PC-3 (cell line): ENCODE results near the gene STRBP. TPM values are rescaled to one million over a fixed set of nuclear protein-coding genes. Genes with fewer than 3 reads are reported as not detected.

ENCODE experiments used
- ATAC-seq: fragments of 200-7000 bp; cut with Tn5 transposase; 2 replicates; pipeline ENCODE4 v1.9.1; 2020; ENCODE audit warnings: mild to moderate bottlenecking, moderate library complexity
- BruUV-seq: library from RNA; stranded (reverse); fragments of 400-500 nt; replicated peaks from 2 replicates; lab custom pipeline; 2021; lab: Mats Ljungman, UMichigan
- CTCF ChIA-PET: fragments of 300-600 bp; sonication (Branson Sonifier 250); formaldehyde crosslinking; loops from one replicate; lab custom pipeline; 2022; ENCODE audit warnings: antibody characterized with exemption; lab: Charles Lee
- POLR2A ChIA-PET: fragments of 300-600 bp; sonication (Branson Sonifier 250); formaldehyde crosslinking; loops from one replicate; lab custom pipeline; 2022; ENCODE audit warnings: antibody characterized with exemption; ENCODE audit not compliant: unreplicated experiment; lab: Charles Lee
- DNase-seq: peaks from one replicate; pipeline ENCODE4 v3.0.0-alpha.2; 2015
- H2AFZ ChIP-seq: fragments of 300-600 bp; sonication (generic); 2 replicates; pipeline ENCODE4 v1.6.0; 2016; ENCODE audit warnings: antibody characterized with exemption, low read length
- H3F3A ChIP-seq: fragments of 300-600 bp; sonication (generic); one replicate; pipeline ENCODE4 v1.6.0; 2017; ENCODE audit warnings: antibody characterized with exemption, low read length, control low read depth, mild to moderate bottlenecking; ENCODE audit not compliant: unreplicated experiment
- H3K27ac ChIP-seq: fragments of 300-600 bp; sonication (generic); 2 replicates; pipeline ENCODE4 v1.5.1; 2016; ENCODE audit warnings: mild to moderate bottlenecking, low read length
- H3K27me3 ChIP-seq: fragments of 300-600 bp; sonication (generic); 2 replicates; pipeline ENCODE4 v1.6.1; 2016; ENCODE audit warnings: low read length, mixed read lengths
- H3K36me3 ChIP-seq: fragments of 300-600 bp; sonication (generic); 2 replicates; pipeline ENCODE4 v1.6.1; 2016; ENCODE audit warnings: low read depth, mixed run types, low read length, mixed read lengths
- H3K4me1 ChIP-seq: fragments of 300-600 bp; sonication (generic); 2 replicates; pipeline ENCODE4 v1.5.1; 2016; ENCODE audit warnings: low read length; ENCODE audit not compliant: insufficient read depth
- H3K4me2 ChIP-seq: fragments of 300-600 bp; sonication (generic); 2 replicates; pipeline ENCODE4 v1.6.0; 2016; ENCODE audit warnings: low read length
- H3K4me3 ChIP-seq: fragments of 300-600 bp; sonication (generic); 2 replicates; pipeline ENCODE4 v1.5.1; 2016; ENCODE audit warnings: mild to moderate bottlenecking, low read length, mixed read lengths
- H3K79me2 ChIP-seq: fragments of 300-600 bp; sonication (generic); 2 replicates; pipeline ENCODE4 v1.6.1; 2017; ENCODE audit warnings: low read length, mixed read lengths
- H3K9ac ChIP-seq: fragments of 300-600 bp; sonication (generic); 2 replicates; pipeline ENCODE4 v1.6.0; 2016; ENCODE audit warnings: mild to moderate bottlenecking, low read length
- H3K9me2 ChIP-seq: fragments of 300-600 bp; sonication (generic); replicated peaks from 2 replicates; pipeline ENCODE4 v1.6.1; 2016; ENCODE audit warnings: mixed run types, low read length, mixed read lengths
- H3K9me3 ChIP-seq: fragments of 300-600 bp; sonication (generic); 2 replicates; pipeline ENCODE4 v1.6.1; 2016; ENCODE audit warnings: low read length, mixed read lengths
- H4K20me1 ChIP-seq: fragments of 300-600 bp; sonication (generic); 2 replicates; pipeline ENCODE4 v1.6.1; 2016; ENCODE audit warnings: low read length, mixed read lengths
- EZH2 ChIP-seq: fragments of 300-600 bp; sonication (generic); IDR thresholded peaks from one replicate; pipeline ENCODE4 v1.6.1; 2017; ENCODE audit warnings: antibody characterized with exemption, mild to moderate bottlenecking, low read length; ENCODE audit not compliant: unreplicated experiment
- EZH2phosphoT487 ChIP-seq: fragments of 300-600 bp; sonication (generic); IDR thresholded peaks from 2 replicates; pipeline ENCODE4 v1.6.1; 2018; ENCODE audit warnings: mild to moderate bottlenecking, antibody characterized with exemption, low read length, borderline replicate concordance
- intact Hi-C: fragments of 100-400 bp; cut with micrococcal nuclease; formaldehyde crosslinking; loops from 2 replicates; pipeline ENCODE4 v1.9.0; 2023
- total RNA-seq: library from RNA; depleted of rRNA; stranded (reverse); fragments of >200 nt; gene quantifications from 2 replicates; pipeline ENCODE4 v1.2.3, GENCODE V29; 2014
- TF ChIP-seq, protein P1 (sequence below): fragments of 300-600 bp; sonication (generic); conservative IDR thresholded peaks from 2 replicates; pipeline ENCODE4 v1.5.1; 2017; ENCODE audit warnings: antibody characterized with exemption, low read depth, mild to moderate bottlenecking, low read length

The STRBP gene
- total RNA-seq, 1 experiment from 2014 or later, result 19.2 TPM

DNA sequence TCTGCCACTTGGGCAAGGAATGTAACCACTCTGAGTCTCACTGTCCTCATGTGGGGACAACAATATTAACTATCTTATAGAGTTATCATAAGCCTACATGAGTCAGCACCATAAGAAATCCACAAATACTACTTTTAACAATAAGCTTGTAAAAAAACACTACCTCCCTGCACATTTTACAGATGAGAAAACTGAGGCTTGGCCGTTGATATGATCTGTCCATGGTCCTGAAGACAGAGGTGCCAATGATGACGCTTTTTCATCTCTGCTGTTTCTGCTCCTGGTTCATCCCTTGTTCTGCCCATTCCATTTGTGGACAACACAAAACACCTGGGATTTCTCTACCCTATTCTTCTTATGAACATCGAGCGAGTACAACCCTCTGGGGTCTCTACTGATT lies 23.4 kb upstream of the STRBP start:
- H3K27me3 ChIP-seq, result no peaks in the 10 kb centered on the region
- H3K9me2 ChIP-seq, result no peaks in the 10 kb centered on the region
- H3K4me3 ChIP-seq, result no peak overlapping the region
- ATAC-seq, result no peak
- H4K20me1 ChIP-seq, result no peaks in the 10 kb centered on the region
- no peak overlapping the region for H3K4me2 ChIP-seq
- no peaks in the 10 kb centered on the region for H3F3A ChIP-seq
- no peaks in the 10 kb centered on the region for H3K4me1 ChIP-seq
- H2AFZ ChIP-seq, result no peak overlapping the region
- BruUV-seq, result no TSS peak
- no peak overlapping the region for H3K27ac ChIP-seq
- no peak overlapping the region for H3K9ac ChIP-seq
- CTCF ChIA-PET, result no interaction called here
- no peaks in the 10 kb centered on the region for H3K9me3 ChIP-seq
- no peak for TF ChIP-seq EZH2phosphoT487
- H3K79me2 ChIP-seq, result no peaks in the 10 kb centered on the region
- DNase-seq, result no peak
- no peaks in the 10 kb centered on the region for H3K36me3 ChIP-seq
- intact Hi-C loops, result no loop called here
- POLR2A ChIA-PET, result no interaction called here

DNA sequence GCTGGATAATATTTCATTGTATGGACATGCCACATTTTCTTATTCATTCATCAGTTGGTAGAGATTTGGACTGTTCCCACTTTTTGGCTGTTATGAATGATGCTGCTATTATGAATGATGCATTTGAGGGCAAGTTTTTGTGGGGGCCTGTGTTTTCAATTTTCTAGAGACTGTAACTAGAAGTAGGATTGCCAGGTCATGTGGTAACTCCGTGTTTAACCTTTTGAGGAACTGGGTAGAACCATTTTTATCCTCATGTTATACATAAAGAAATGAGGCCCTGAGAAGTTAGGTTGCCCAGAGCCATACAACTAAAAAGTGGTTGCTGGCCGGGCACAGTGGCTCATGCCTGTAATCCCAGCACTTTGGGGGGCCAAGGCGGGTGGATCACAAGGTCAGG lies 22.4 kb upstream of the STRBP start:
- TF ChIP-seq, protein P1, sequence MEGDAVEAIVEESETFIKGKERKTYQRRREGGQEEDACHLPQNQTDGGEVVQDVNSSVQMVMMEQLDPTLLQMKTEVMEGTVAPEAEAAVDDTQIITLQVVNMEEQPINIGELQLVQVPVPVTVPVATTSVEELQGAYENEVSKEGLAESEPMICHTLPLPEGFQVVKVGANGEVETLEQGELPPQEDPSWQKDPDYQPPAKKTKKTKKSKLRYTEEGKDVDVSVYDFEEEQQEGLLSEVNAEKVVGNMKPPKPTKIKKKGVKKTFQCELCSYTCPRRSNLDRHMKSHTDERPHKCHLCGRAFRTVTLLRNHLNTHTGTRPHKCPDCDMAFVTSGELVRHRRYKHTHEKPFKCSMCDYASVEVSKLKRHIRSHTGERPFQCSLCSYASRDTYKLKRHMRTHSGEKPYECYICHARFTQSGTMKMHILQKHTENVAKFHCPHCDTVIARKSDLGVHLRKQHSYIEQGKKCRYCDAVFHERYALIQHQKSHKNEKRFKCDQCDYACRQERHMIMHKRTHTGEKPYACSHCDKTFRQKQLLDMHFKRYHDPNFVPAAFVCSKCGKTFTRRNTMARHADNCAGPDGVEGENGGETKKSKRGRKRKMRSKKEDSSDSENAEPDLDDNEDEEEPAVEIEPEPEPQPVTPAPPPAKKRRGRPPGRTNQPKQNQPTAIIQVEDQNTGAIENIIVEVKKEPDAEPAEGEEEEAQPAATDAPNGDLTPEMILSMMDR, result no peak
- TF ChIP-seq EZH2 (no peak), EZH2phosphoT487 (no peak)
- ATAC-seq, result no peak
- H3K4me2 ChIP-seq, result no peak overlapping the region
- H3K9me2 ChIP-seq, result no peaks in the 10 kb centered on the region
- no peaks in the 10 kb centered on the region for H3K36me3 ChIP-seq
- H4K20me1 ChIP-seq, result no peaks in the 10 kb centered on the region
- no peak overlapping the region for H3K4me3 ChIP-seq
- DNase-seq, result no peak
- intact Hi-C loops, result no loop called here
- ChIA-PET CTCF (no interaction called here), POLR2A (no interaction called here)
- no peak overlapping the region for H2AFZ ChIP-seq
- H3K4me1 ChIP-seq, result no peaks in the 10 kb centered on the region
- no peaks in the 10 kb centered on the region for H3K79me2 ChIP-seq
- no peaks in the 10 kb centered on the region for H3K27me3 ChIP-seq
- no peaks in the 10 kb centered on the region for H3K9me3 ChIP-seq
- no TSS peak for BruUV-seq
- H3K27ac ChIP-seq, result no peak overlapping the region
- no peak overlapping the region for H3K9ac ChIP-seq
- no peaks in the 10 kb centered on the region for H3F3A ChIP-seq

DNA sequence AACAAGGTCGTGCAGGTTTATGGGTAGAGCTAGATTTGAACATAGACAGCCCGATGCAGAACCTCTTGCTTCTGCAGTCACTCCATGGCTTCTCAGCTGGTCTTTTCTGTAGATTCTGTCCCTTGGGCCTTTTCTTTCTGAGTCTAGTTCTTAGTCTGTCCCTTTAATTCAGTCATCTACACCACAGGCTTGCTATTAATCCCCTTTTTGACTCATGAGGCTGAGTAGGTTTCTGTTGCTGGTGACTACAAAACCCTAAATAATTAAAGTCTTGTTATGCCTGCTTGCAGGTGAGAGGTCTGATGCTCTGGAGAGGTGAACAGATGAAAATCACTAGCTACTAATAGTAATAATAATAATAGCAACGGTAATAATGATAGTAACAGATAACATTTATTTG lies 19.3 kb upstream of the STRBP start:
- Histone ChIP-seq H3K4me1 (0 out of 2 replicates have a peak, but pooled peaks cover under 1% of the 10 kb centered on the region), H3K9me2 (no peaks in the 10 kb centered on the region), H3K27me3 (no peaks in the 10 kb centered on the region), H3K9ac (no peak overlapping the region), H3K36me3 (no peaks in the 10 kb centered on the region), H4K20me1 (no peaks in the 10 kb centered on the region), H2AFZ (no peak overlapping the region), H3K4me2 (no peak overlapping the region), H3K79me2 (no peaks in the 10 kb centered on the region), H3F3A (no peaks in the 10 kb centered on the region), H3K9me3 (no peaks in the 10 kb centered on the region), H3K27ac (no peak overlapping the region), H3K4me3 (no peak overlapping the region)
- TF ChIP-seq, protein P1, result no peak
- TF ChIP-seq EZH2 (no peak), EZH2phosphoT487 (no peak)
- ChIA-PET POLR2A (no interaction called here), CTCF (no interaction called here)
- no TSS peak for BruUV-seq
- intact Hi-C loops, result no loop called here
- DNase-seq (no peak), ATAC-seq (no peak)
